Central memory CD8-positive, alpha-beta T cell (primary cell): ENCODE data around the gene POLR3E.

ENCODE experiments used
- ATAC-seq: fragments of 150-1000 bp; cut with Tn5 transposase; replicated peaks from 2 replicates; pipeline ENCODE4 v1.10.0; 2022; ENCODE audit warnings: mild to moderate bottlenecking, moderate FRiP score, moderate number of reproducible peaks; ENCODE audit not compliant: poor library complexity, severe bottlenecking; ENCODE audit errors: extremely low read depth
- DNase-seq, 2 donors: peaks; one replicate each; pipeline ENCODE4 v3.0.0; 2021; ENCODE audit warnings: low spot score in 2 of 2
- H3K27ac Mint-ChIP-seq: one replicate; pipeline ENCODE4 v1.8.0; 2022; ENCODE audit warnings: low read depth, mild to moderate bottlenecking, moderate library complexity, mixed read lengths
- H3K27me3 Mint-ChIP-seq: one replicate; pipeline ENCODE4 v1.8.0; 2022; ENCODE audit warnings: mixed read lengths
- H3K36me3 Mint-ChIP-seq: one replicate; pipeline ENCODE4 v1.8.0; 2022; ENCODE audit warnings: mild to moderate bottlenecking, moderate library complexity, mixed read lengths; ENCODE audit not compliant: insufficient read depth
- H3K4me1 Mint-ChIP-seq: one replicate; pipeline ENCODE4 v1.8.0; 2022; ENCODE audit warnings: mixed read lengths
- H3K4me3 Mint-ChIP-seq: one replicate; pipeline ENCODE4 v1.8.0; 2022; ENCODE audit warnings: mild to moderate bottlenecking, moderate library complexity, mixed read lengths
- H3K9me3 Mint-ChIP-seq: one replicate; pipeline ENCODE4 v1.8.0; 2022; ENCODE audit warnings: mixed read lengths

The POLR3E gene

GRCh38 chr16:22297114-22297870 lies at the start of gene POLR3E:
Gene POLR3E (plus strand): TSS chr16:22297409. CDS start chr16:22302969, 5,560 bp downstream.
- ATAC-seq (peak; percentile 77), DNase-seq (peak; percentile 100)
- no peaks in the 10 kb centered on the region for H3K27me3 Mint-ChIP-seq
- H3K36me3 Mint-ChIP-seq: peaks cover 46% of the 10 kb centered on the region
- peak within 1 kb of the TSS; percentile 87 for H3K4me3 Mint-ChIP-seq
- H3K27ac Mint-ChIP-seq: peak within 1 kb of the TSS; percentile 99
- H3K4me1 Mint-ChIP-seq: peaks cover 50% of the 10 kb centered on the region
- H3K9me3 Mint-ChIP-seq: no peaks in the 10 kb centered on the region

GRCh38 chr16:22250522-22250921 lies 46.7 kb upstream of the POLR3E start:
- ATAC-seq: no peak
- Mint-ChIP-seq H3K27ac (no peak overlapping the region), H3K27me3 (no peaks in the 10 kb centered on the region), H3K4me1 (no peaks in the 10 kb centered on the region), H3K4me3 (no peak overlapping the region), H3K9me3 (no peaks in the 10 kb centered on the region), H3K36me3 (peaks cover 16% of the 10 kb centered on the region)
- no peak for DNase-seq

- Mint-ChIP-seq H3K27me3 (no peaks in the 10 kb centered on the region), H3K27ac (no peak overlapping the region), H3K9me3 (no peaks in the 10 kb centered on the region), H3K4me1 (no peaks in the 10 kb centered on the region), H3K4me3 (no peak overlapping the region), H3K36me3 (peaks cover 15% of the 10 kb centered on the region)
- no peak for ATAC-seq
- DNase-seq: no peak
Observed at GRCh38 chr16:22252317-22252716, 44.9 kb upstream of the POLR3E start.

GRCh38 chr16:22253272-22253671 lies 43.9 kb upstream of the POLR3E start:
- no peaks in the 10 kb centered on the region for H3K27me3 Mint-ChIP-seq
- ATAC-seq: no peak
- peaks cover 18% of the 10 kb centered on the region for H3K36me3 Mint-ChIP-seq
- H3K27ac Mint-ChIP-seq: no peak overlapping the region
- no peaks in the 10 kb centered on the region for H3K9me3 Mint-ChIP-seq
- no peaks in the 10 kb centered on the region for H3K4me1 Mint-ChIP-seq
- no peak for DNase-seq
- H3K4me3 Mint-ChIP-seq: no peak overlapping the region

GRCh38 chr16:22255335-22255734 lies 41.9 kb upstream of the POLR3E start:
- DNase-seq (no peak), ATAC-seq (no peak)
- peaks cover 21% of the 10 kb centered on the region for H3K36me3 Mint-ChIP-seq
- H3K27me3 Mint-ChIP-seq: no peaks in the 10 kb centered on the region
- no peaks in the 10 kb centered on the region for H3K9me3 Mint-ChIP-seq
- H3K4me3 Mint-ChIP-seq: no peak overlapping the region
- H3K27ac Mint-ChIP-seq: no peak overlapping the region
- H3K4me1 Mint-ChIP-seq: no peaks in the 10 kb centered on the region

- peaks cover 18% of the 10 kb centered on the region for H3K36me3 Mint-ChIP-seq
- H3K4me1 Mint-ChIP-seq: peaks cover 2% of the 10 kb centered on the region
- H3K27ac Mint-ChIP-seq: no peak overlapping the region
- DNase-seq: no peak
- no peak for ATAC-seq
- H3K9me3 Mint-ChIP-seq: no peaks in the 10 kb centered on the region
- H3K27me3 Mint-ChIP-seq: no peaks in the 10 kb centered on the region
- no peak overlapping the region for H3K4me3 Mint-ChIP-seq
Observed at GRCh38 chr16:22257440-22257839, 39.8 kb upstream of the POLR3E start.

GRCh38 chr16:22260490-22260889 lies 36.7 kb upstream of the POLR3E start:
- Mint-ChIP-seq H3K9me3 (no peaks in the 10 kb centered on the region), H3K27ac (no peak overlapping the region), H3K36me3 (peaks cover 16% of the 10 kb centered on the region), H3K4me3 (no peak overlapping the region), H3K4me1 (peaks cover 8% of the 10 kb centered on the region), H3K27me3 (no peaks in the 10 kb centered on the region)
- DNase-seq (no peak), ATAC-seq (no peak)

GRCh38 chr16:22262460-22262859 lies 34.7 kb upstream of the POLR3E start:
- Mint-ChIP-seq H3K27ac (peak overlapping the region; percentile 75), H3K27me3 (no peaks in the 10 kb centered on the region), H3K4me3 (no peak overlapping the region), H3K4me1 (peaks cover 8% of the 10 kb centered on the region), H3K36me3 (peaks cover 16% of the 10 kb centered on the region), H3K9me3 (no peaks in the 10 kb centered on the region)
- ATAC-seq: peak; percentile 49
- no peak for DNase-seq

GRCh38 chr16:22264786-22265185 lies 32.4 kb upstream of the POLR3E start:
- Mint-ChIP-seq H3K27ac (peak overlapping the region; percentile 66), H3K9me3 (no peaks in the 10 kb centered on the region), H3K36me3 (peaks cover 10% of the 10 kb centered on the region), H3K4me3 (no peak overlapping the region), H3K27me3 (no peaks in the 10 kb centered on the region), H3K4me1 (peaks cover 8% of the 10 kb centered on the region)
- ATAC-seq (no peak), DNase-seq (no peak)

- Mint-ChIP-seq H3K27ac (peak overlapping the region; percentile 66), H3K9me3 (no peaks in the 10 kb centered on the region)
Observed at GRCh38 chr16:22265351-22265750, 31.9 kb upstream of the POLR3E start.

GRCh38 chr16:22266546-22266945 lies 30.7 kb upstream of the POLR3E start:
- peaks cover 12% of the 10 kb centered on the region for H3K36me3 Mint-ChIP-seq
- ATAC-seq: no peak
- H3K4me3 Mint-ChIP-seq: no peak overlapping the region
- DNase-seq: no peak
- no peaks in the 10 kb centered on the region for H3K27me3 Mint-ChIP-seq
- H3K9me3 Mint-ChIP-seq: no peaks in the 10 kb centered on the region
- peaks cover 8% of the 10 kb centered on the region for H3K4me1 Mint-ChIP-seq
- H3K27ac Mint-ChIP-seq: no peak overlapping the region

More at GRCh38 chr16:22265351-22265750, 31.9 kb upstream of the POLR3E start:
- H3K4me1 Mint-ChIP-seq: peaks cover 8% of the 10 kb centered on the region
- H3K4me3 Mint-ChIP-seq: no peak overlapping the region
- H3K36me3 Mint-ChIP-seq: peaks cover 10% of the 10 kb centered on the region
- no peaks in the 10 kb centered on the region for H3K27me3 Mint-ChIP-seq
- DNase-seq (no peak), ATAC-seq (no peak)

GRCh38 chr16:22267764-22268163 lies 29.4 kb upstream of the POLR3E start:
- DNase-seq (no peak), ATAC-seq (no peak)
- Mint-ChIP-seq H3K27ac (no peak overlapping the region), H3K4me1 (peaks cover 2% of the 10 kb centered on the region), H3K27me3 (no peaks in the 10 kb centered on the region), H3K4me3 (no peak overlapping the region), H3K36me3 (peaks cover 12% of the 10 kb centered on the region), H3K9me3 (no peaks in the 10 kb centered on the region)

GRCh38 chr16:22270525-22270924 lies 26.7 kb upstream of the POLR3E start:
- no peak for ATAC-seq

More at GRCh38 chr16:22270525-22270924, 26.7 kb upstream of the POLR3E start:
- Mint-ChIP-seq H3K27me3 (no peaks in the 10 kb centered on the region), H3K27ac (no peak overlapping the region), H3K4me3 (no peak overlapping the region), H3K9me3 (no peaks in the 10 kb centered on the region), H3K36me3 (peaks cover 19% of the 10 kb centered on the region), H3K4me1 (no peaks in the 10 kb centered on the region)
- DNase-seq: no peak
